BJ (cell line): ENCODE data around the gene SBF1. TPM values are rescaled to one million over a fixed set of nuclear protein-coding genes. Genes with fewer than 3 reads are reported as not detected.

Experiments
- CTCF ChIA-PET: fragments of 350-600 bp; formaldehyde crosslinking; extraction: SDS; loops from one replicate; lab custom pipeline; 2021; ENCODE audit warnings: antibody characterized with exemption, inconsistent platforms; lab: Yijun Ruan, JAX
- POLR2A ChIA-PET: fragments of 300-600 bp; sonication (Branson Sonifier 250); formaldehyde crosslinking; extraction: SDS; loops from one replicate; lab custom pipeline; 2021; ENCODE audit warnings: antibody characterized with exemption; lab: Charles Lee
- DNase-seq: peaks from one replicate; pipeline ENCODE4 v3.0.0-alpha.2; 2011; ENCODE audit warnings: low read depth
- H3K27me3 ChIP-seq: 2 replicates; pipeline ENCODE4 v1.6.0; 2011; ENCODE audit warnings: low read length; ENCODE audit not compliant: control insufficient read depth, insufficient read depth
- H3K36me3 ChIP-seq: 2 replicates; pipeline ENCODE4 v1.5.1; 2011; ENCODE audit warnings: low read length; ENCODE audit not compliant: control insufficient read depth, insufficient read depth
- H3K4me3 ChIP-seq: 2 replicates; pipeline ENCODE4 v1.5.1; 2011; ENCODE audit warnings: low read depth, mild to moderate bottlenecking, control low read depth, low read length
- CTCF ChIP-seq: IDR thresholded peaks from 2 replicates; pipeline ENCODE4 v1.5.1; 2011; ENCODE audit warnings: low read depth, mild to moderate bottlenecking, control low read depth, inconsistent platforms, low read length, moderate library complexity; ENCODE audit not compliant: insufficient read depth
- polyA plus RNA-seq: library from polyadenylated mRNA; depleted of rRNA; stranded (reverse); fragments of >200 nt; gene quantifications from 2 replicates; pipeline ENCODE4 v1.2.3, GENCODE V29; 2011

Gene SBF1
- polyA plus RNA-seq, 1 experiment = 34.7 TPM

DNA sequence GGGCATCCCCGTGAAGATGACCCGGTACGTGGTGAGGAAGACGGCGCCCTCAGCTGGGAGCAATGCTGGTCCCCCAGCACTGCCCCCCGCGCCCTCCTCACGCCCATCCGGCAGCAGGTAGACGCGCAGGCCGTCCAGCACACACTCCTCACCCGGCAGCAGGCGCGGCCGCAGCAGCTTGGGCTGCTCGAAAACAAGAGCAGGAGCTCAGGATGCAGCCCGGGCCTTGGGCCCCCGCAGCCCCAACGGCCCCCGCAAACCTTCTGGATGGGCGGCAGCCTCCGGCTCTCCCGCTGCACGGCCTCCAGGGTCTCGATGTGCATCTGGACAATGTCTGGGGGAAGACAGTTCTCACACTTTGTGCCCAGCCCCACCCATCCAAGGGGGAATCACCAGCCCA, 13.3 kb downstream of the SBF1 start:
- ChIA-PET POLR2A (no interaction called here), CTCF (interaction anchor here (1.1 kb wide), 1 partner anchor 9 kb away, joined by 3 read pairs; no protein-coding TSS in a partner anchor)
- H3K4me3 ChIP-seq = no peak overlapping the region
- DNase-seq = no peak
- no peak for TF ChIP-seq CTCF
- no peaks in the 10 kb centered on the region for H3K27me3 ChIP-seq
- peaks cover 77% of the 10 kb centered on the region for H3K36me3 ChIP-seq

GRCh38 chr22:50460938-50461337, 13.9 kb downstream of the SBF1 start:
- Histone ChIP-seq H3K36me3 (peaks cover 74% of the 10 kb centered on the region), H3K27me3 (no peaks in the 10 kb centered on the region), H3K4me3 (no peak overlapping the region)
- TF ChIP-seq CTCF = no peak
- CTCF ChIA-PET = no interaction called here
- no peak for DNase-seq
- POLR2A ChIA-PET = no interaction called here

- no peak for DNase-seq
- Histone ChIP-seq H3K27me3 (no peaks in the 10 kb centered on the region), H3K4me3 (no peak overlapping the region), H3K36me3 (peaks cover 68% of the 10 kb centered on the region)
- CTCF ChIA-PET = interaction anchor here (1.6 kb wide), 1 partner anchor 13 kb away, joined by 6 read pairs; no protein-coding TSS in a partner anchor
- POLR2A ChIA-PET = no interaction called here
- TF ChIP-seq CTCF = no peak
Measured at GRCh38 chr22:50459496-50460140, 15.2 kb downstream of the SBF1 start.

DNA sequence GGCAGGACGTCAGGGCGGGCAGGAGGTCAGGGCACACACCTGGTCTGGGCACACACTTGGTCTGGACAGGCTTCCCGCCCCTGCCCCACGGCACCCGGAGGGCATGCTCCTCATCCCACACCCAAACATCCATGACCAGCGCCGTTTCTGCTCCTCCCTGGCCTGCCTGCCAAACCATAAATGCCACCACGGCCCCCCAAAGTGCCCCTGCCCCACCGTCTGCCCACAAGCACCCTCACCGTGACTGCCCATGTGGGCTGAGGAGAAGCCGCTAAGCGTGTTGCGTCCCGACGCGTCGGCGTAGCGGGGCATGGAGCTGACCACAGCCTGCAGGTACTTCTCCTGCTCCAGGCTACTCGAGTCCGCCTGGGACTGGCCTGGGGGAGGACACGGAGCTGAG, 15.8 kb downstream of the SBF1 start:
- ChIA-PET POLR2A (no interaction called here), CTCF (interaction anchor here (1.6 to 2.1 kb wide), 2 partner anchors 13 to 14 kb away, joined by 4 to 6 read pairs; no protein-coding TSS in a partner anchor)
- Histone ChIP-seq H3K36me3 (peaks cover 68% of the 10 kb centered on the region), H3K27me3 (no peaks in the 10 kb centered on the region), H3K4me3 (no peak overlapping the region)
- no peak for DNase-seq
- TF ChIP-seq CTCF = no peak

DNA sequence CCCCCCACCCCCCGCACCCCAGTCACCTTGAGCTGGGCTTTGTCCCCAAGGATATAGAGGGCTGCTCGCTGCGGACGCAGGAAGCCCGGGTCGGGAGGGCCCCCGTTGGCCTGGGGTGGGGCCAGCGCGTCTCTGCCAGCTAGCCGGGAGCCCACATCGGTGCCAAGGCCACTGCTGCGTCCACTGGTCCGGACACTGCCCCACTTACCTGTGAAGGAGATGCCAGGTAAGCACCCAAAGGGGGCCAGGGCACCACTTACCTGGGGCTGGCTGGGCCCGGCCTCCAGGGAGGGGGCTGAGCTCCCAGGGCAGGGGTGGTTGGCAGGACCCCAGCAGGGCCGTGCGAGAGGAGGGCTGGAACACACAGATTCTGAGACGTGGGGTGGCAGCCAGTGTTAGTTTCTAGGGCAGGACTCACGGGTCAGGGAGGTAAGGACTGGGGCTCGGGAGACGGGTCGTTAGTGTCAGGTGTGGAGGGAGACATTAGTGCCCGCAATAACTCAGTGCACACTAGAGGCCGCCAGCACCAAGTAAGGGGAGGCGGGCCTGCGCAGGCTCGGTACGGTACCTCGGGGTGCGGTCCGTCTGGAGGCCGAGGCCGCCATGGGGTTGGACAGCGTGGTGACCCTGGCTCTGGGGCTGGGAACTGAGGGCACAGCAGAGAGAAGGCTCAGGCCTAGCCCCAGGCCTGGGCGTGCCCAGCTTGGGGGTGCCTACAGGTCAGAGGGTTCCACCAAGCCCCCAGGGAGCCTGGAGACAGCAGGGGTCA, 18.2 kb downstream of the SBF1 start:
- H3K36me3 ChIP-seq = peaks cover 50% of the 10 kb centered on the region
- ChIA-PET POLR2A (no interaction called here), CTCF (interaction anchor here (0.8 to 1.5 kb wide), 4 partner anchors 12 to 165 kb away, joined by 3 to 5 read pairs (median 3); no protein-coding TSS in a partner anchor)
- peak; percentile 17; the same call in 1 of the 2 replicates for TF ChIP-seq CTCF
- no peak for DNase-seq
- H3K4me3 ChIP-seq = no peak overlapping the region
- H3K27me3 ChIP-seq = no peaks in the 10 kb centered on the region
